IMR-90 (cell line): ENCODE measurements around the gene MDFI. TPM values are rescaled to one million over a fixed set of nuclear protein-coding genes. Genes with fewer than 3 reads are reported as not detected.

Source experiments
- ATAC-seq: fragments of 200-7000 bp; cut with Tn5 transposase; 2 replicates; pipeline ENCODE4 v1.9.1; 2020; ENCODE audit warnings: low read depth, mild to moderate bottlenecking, moderate library complexity
- BruUV-seq: library from RNA; stranded (reverse); fragments of 400-500 nt; replicated peaks from 2 replicates; lab custom pipeline; 2021; lab: Mats Ljungman, UMichigan
- CTCF ChIA-PET: fragments of 300-600 bp; formaldehyde crosslinking; extraction: SDS; loops from one replicate; lab custom pipeline; 2021; ENCODE audit warnings: antibody characterized with exemption; lab: Yijun Ruan, JAX
- POLR2A ChIA-PET: fragments of 300-600 bp; sonication (Branson Sonifier 250); formaldehyde crosslinking; loops from one replicate; lab custom pipeline; 2022; ENCODE audit warnings: antibody characterized with exemption; ENCODE audit not compliant: unreplicated experiment; lab: Charles Lee
- DNase-seq: peaks from one replicate; pipeline ENCODE4 v3.0.0; 2013
- H2AFZ ChIP-seq: replicated peaks from 2 replicates; pipeline ENCODE3; 2013; ENCODE audit warnings: low read length, mild to moderate bottlenecking; ENCODE audit not compliant: poor library complexity
- H2AK5ac ChIP-seq: 2 replicates; pipeline ENCODE4 v1.6.1; 2013; ENCODE audit warnings: low read depth, low read length, inconsistent platforms
- H2AK9ac ChIP-seq: replicated peaks from 2 replicates; pipeline ENCODE3; 2013; ENCODE audit warnings: mild to moderate bottlenecking, low read depth, low read length, moderate library complexity; ENCODE audit not compliant: poor library complexity
- H2BK120ac ChIP-seq: 2 replicates; pipeline ENCODE4 v1.6.1; 2013; ENCODE audit warnings: low read depth, low read length, inconsistent platforms
- H2BK15ac ChIP-seq: 3 replicates; pipeline ENCODE4 v1.6.1; 2013; ENCODE audit warnings: low read depth, low read length, inconsistent platforms
- H2BK20ac ChIP-seq: 2 replicates; pipeline ENCODE4 v1.6.1; 2013; ENCODE audit warnings: low read depth, mild to moderate bottlenecking, inconsistent platforms, low read length, moderate library complexity
- H2BK5ac ChIP-seq: 2 replicates; pipeline ENCODE4 v1.6.1; 2013; ENCODE audit warnings: mild to moderate bottlenecking, low read depth, low read length, inconsistent platforms; ENCODE audit not compliant: poor library complexity, severe bottlenecking
- H3K14ac ChIP-seq: replicated peaks from 2 replicates; pipeline ENCODE4 v1.6.1; 2013; ENCODE audit warnings: low read depth, low read length, inconsistent platforms
- H3K18ac ChIP-seq: 2 replicates; pipeline ENCODE4 v1.6.1; 2013; ENCODE audit warnings: low read depth, low read length, control low read depth
- H3K23ac ChIP-seq: 2 replicates; pipeline ENCODE4 v1.6.1; 2013; ENCODE audit warnings: low read depth, low read length, inconsistent platforms
- H3K27ac ChIP-seq: 2 replicates; pipeline ENCODE4 v1.5.1; 2013; ENCODE audit warnings: mild to moderate bottlenecking, control low read depth, low read length; ENCODE audit not compliant: insufficient read depth
- H3K27me3 ChIP-seq: 2 replicates; pipeline ENCODE4 v1.6.1; 2013; ENCODE audit warnings: low read length; ENCODE audit not compliant: control insufficient read depth, insufficient read depth
- H3K36me3 ChIP-seq: 2 replicates; pipeline ENCODE4 v1.6.1; 2013; ENCODE audit warnings: low read length, mixed read lengths; ENCODE audit not compliant: control insufficient read depth, insufficient read depth
- H3K4ac ChIP-seq: 2 replicates; pipeline ENCODE4 v1.6.1; 2013; ENCODE audit warnings: low read depth, low read length, inconsistent platforms
- H3K4me1 ChIP-seq: 2 replicates; pipeline ENCODE4 v1.6.1; 2013; ENCODE audit warnings: low read length, mixed read lengths; ENCODE audit not compliant: control insufficient read depth, insufficient read depth
- H3K4me2 ChIP-seq: 2 replicates; pipeline ENCODE4 v1.6.1; 2013; ENCODE audit warnings: low read depth, mild to moderate bottlenecking, control low read depth, low read length, moderate library complexity
- H3K4me3 ChIP-seq: 2 replicates; pipeline ENCODE4 v1.5.1; 2013; ENCODE audit warnings: low read depth, mild to moderate bottlenecking, control low read depth, low read length, moderate library complexity; ENCODE audit not compliant: insufficient read depth
- H3K56ac ChIP-seq: 2 replicates; pipeline ENCODE4 v1.6.1; 2013; ENCODE audit warnings: low read length, inconsistent platforms; ENCODE audit not compliant: insufficient read depth; ENCODE audit errors: extremely low read depth
- H3K79me1 ChIP-seq, 2 experiments: 2 replicates each; pipeline ENCODE4 v1.6.1; 2013; ENCODE audit warnings: low read length in 2 of 2, inconsistent platforms in 1 of 2, low read depth in 1 of 2
- H3K9ac ChIP-seq: 2 replicates; pipeline ENCODE4 v1.6.1; 2013; ENCODE audit warnings: low read depth, low read length, control low read depth
- H3K9me1 ChIP-seq: 2 replicates; pipeline ENCODE4 v1.6.1; 2013; ENCODE audit warnings: low read length, inconsistent platforms; ENCODE audit not compliant: insufficient read depth
- H3K9me3 ChIP-seq: 2 replicates; pipeline ENCODE4 v1.6.1; 2013; ENCODE audit warnings: low read length; ENCODE audit not compliant: control insufficient read depth, insufficient read depth
- H4K20me1 ChIP-seq: 2 replicates; pipeline ENCODE4 v1.6.1; 2013; ENCODE audit warnings: low read length, inconsistent platforms; ENCODE audit not compliant: insufficient read depth
- H4K5ac ChIP-seq: 2 replicates; pipeline ENCODE4 v1.6.1; 2013; ENCODE audit warnings: mild to moderate bottlenecking, low read depth, low read length, control low read depth
- H4K8ac ChIP-seq, 2 experiments: 2 replicates each; pipeline ENCODE4 v1.6.1; 2013; ENCODE audit warnings: low read depth in 2 of 2, low read length in 2 of 2, control low read depth in 1 of 2, inconsistent platforms in 1 of 2
- H4K91ac ChIP-seq: 2 replicates; pipeline ENCODE4 v1.6.1; 2013; ENCODE audit warnings: low read depth, low read length, inconsistent platforms; ENCODE audit not compliant: insufficient read depth
- CEBPB ChIP-seq: IDR thresholded peaks from 2 replicates; pipeline ENCODE4 v1.6.1; 2012; ENCODE audit warnings: low read depth, low read length, improper control_type of control experiment
- CTCF ChIP-seq: conservative IDR thresholded peaks from 2 replicates; pipeline ENCODE4 v1.5.1; 2012; ENCODE audit warnings: mild to moderate bottlenecking, low read depth, low read length, improper control_type of control experiment
- FOS ChIP-seq: fragments of 150-350 bp; IDR thresholded peaks from 2 replicates; pipeline ENCODE4 v1.6.1; 2016; ENCODE audit warnings: low read depth, low read length
- MXI1 ChIP-seq: IDR thresholded peaks from 2 replicates; pipeline ENCODE4 v1.6.1; 2012; ENCODE audit warnings: low read depth, mild to moderate bottlenecking, low read length, moderate library complexity, borderline replicate concordance
- NFE2L2 ChIP-seq: fragments of 150-350 bp; IDR thresholded peaks from 2 replicates; pipeline ENCODE4 v1.6.1; 2016; ENCODE audit warnings: low read depth, mild to moderate bottlenecking, low read length
- WGBS, 2 experiments: methylation state at CpG; one replicate each; pipeline versions ENCODE4 v1.1.5 to v1.1.7; 2013; ENCODE audit warnings: missing lambda C conversion rate in 2 of 2; ENCODE audit not compliant: insufficient read length in 1 of 2; ENCODE audit errors: extremely low coverage in 2 of 2; 5-methylcytosine and 5-hydroxymethylcytosine counted together
- dilution Hi-C: fragments of 300-500 bp; cut with HindIII; formaldehyde crosslinking; loops from one replicate; pipeline ENCODE4 v1.14.3; 2018; ENCODE audit warnings: low sequenced_read_pairs; ENCODE audit not compliant: unreplicated experiment
- in situ Hi-C: fragments of 300-500 bp; cut with MboI; formaldehyde crosslinking; loops from 3 replicates; pipeline ENCODE4 v1.14.3; 2019; ENCODE audit warnings: low sequenced_read_pairs, inconsistent platforms, mixed read lengths
- intact Hi-C: fragments of 100-400 bp; cut with micrococcal nuclease; formaldehyde crosslinking; loops from 2 replicates; pipeline ENCODE4 v1.10.0; 2022
- polyA plus RNA-seq, 3 experiments: library from polyadenylated mRNA; depleted of rRNA; stranded (reverse); fragments of >200 nt; gene quantifications; 2 replicates each; pipeline ENCODE4 v1.2.3, GENCODE V29; 2012; ENCODE audit warnings: low replicate concordance in 1 of 3
- total RNA-seq: library from RNA; depleted of rRNA; stranded (reverse); fragments of >200 nt; gene quantifications from 2 replicates; pipeline ENCODE4 v1.2.3, GENCODE V29; 2012

Gene MDFI
- total and polyA plus RNA-seq, 2 of the 4 experiments (the other 2 are of a cell fraction): 0.18 to 0.29 TPM

- Histone ChIP-seq H3K36me3 (no peaks in the 10 kb centered on the region), H3K56ac (no peak overlapping the region), H3K27me3 (peaks cover 20% of the 10 kb centered on the region), H3K4me2 (no peak overlapping the region), H3K9ac (no peak overlapping the region), H2AFZ (no peak overlapping the region), H4K20me1 (no peaks in the 10 kb centered on the region), H3K4me3 (no peak overlapping the region), H2AK9ac (no peak overlapping the region), H3K9me1 (no peaks in the 10 kb centered on the region), H3K9me3 (peaks cover 10% of the 10 kb centered on the region), H2BK5ac (no peak overlapping the region), H3K14ac (no peak overlapping the region), H2BK15ac (no peak overlapping the region), H3K79me1 (no peaks in the 10 kb centered on the region), H4K5ac (no peak overlapping the region), H2BK120ac (no peak overlapping the region), H3K27ac (no peak overlapping the region), H4K8ac (no peak overlapping the region), H3K23ac (no peak overlapping the region), H2AK5ac (no peak overlapping the region), H4K91ac (no peak overlapping the region), H2BK20ac (no peak overlapping the region), H3K4ac (no peak overlapping the region), H3K4me1 (no peaks in the 10 kb centered on the region), H3K18ac (no peak overlapping the region)
- 25% methylated on average over 2 of the region's 2 CpGs; no CpG with 5 or more reads in 1 of the 2 experiments for WGBS, 2 experiments
- POLR2A ChIA-PET: no interaction called here
- CTCF ChIA-PET: no interaction called here
- intact Hi-C loops: no loop called here
- no peak for TF ChIP-seq FOS
- no peak for TF ChIP-seq CTCF
- TF ChIP-seq NFE2L2: no peak
- TF ChIP-seq CEBPB: no peak
- TF ChIP-seq MXI1: no peak
- in situ Hi-C loops: no loop called here
- dilution Hi-C loops: no loop called here
- BruUV-seq: no TSS peak
- no peak for DNase-seq
- ATAC-seq: peak; percentile 29; the same call in 1 of the 2 replicates
These were observed 16.5 kb upstream of the MDFI start for GRCh38 chr6:41621802-41622201.
